Natural killer cell treated with Interleukin-12 subunit alpha and Interleukin-12 subunit beta and Interleukin-15 and Interleukin-18, amount 100 ng/mL, for 72 hours (primary cell): ENCODE results near the gene KIF17. TPM values are rescaled to one million over a fixed set of nuclear protein-coding genes. Genes with fewer than 3 reads are reported as not detected.
"Not testable (repeated sequence)": the region's sequence is repeated elsewhere in the genome, so short reads cannot be mapped to it uniquely, and the experiment has no call there.

Experiments used
- ATAC-seq, 2 donors: fragments of 150-1000 bp; cut with Tn5 transposase in 1 of 2; sonication (Bioruptor Pico), chemical (Tn5 transposase) in 1 of 2; 2 replicates each; pipeline ENCODE4 v1.10.0; 2021
- DNase-seq: peaks from one replicate; pipeline ENCODE4 v3.0.0; 2022; ENCODE audit warnings: low spot score
- H3K27ac Mint-ChIP-seq, 2 donors: 1 replicate in 1 of 2; 2 replicates in 1 of 2; pipeline ENCODE4 v1.8.0; 2022; ENCODE audit warnings: mixed read lengths in 2 of 2, mild to moderate bottlenecking in 1 of 2, moderate library complexity in 1 of 2
- H3K27me3 Mint-ChIP-seq, 2 donors: 1 replicate in 1 of 2; 2 replicates in 1 of 2; pipeline ENCODE4 v1.8.0; 2022; ENCODE audit warnings: mixed read lengths in 2 of 2
- H3K36me3 Mint-ChIP-seq: one replicate; pipeline ENCODE4 v1.8.0; 2022; ENCODE audit warnings: mixed read lengths
- H3K4me1 Mint-ChIP-seq, 2 donors: 1 replicate in 1 of 2; 2 replicates in 1 of 2; pipeline ENCODE4 v1.8.0; 2022; ENCODE audit warnings: low read depth in 2 of 2, mixed read lengths in 2 of 2, mild to moderate bottlenecking in 1 of 2
- H3K4me3 Mint-ChIP-seq: one replicate; pipeline ENCODE4 v1.8.0; 2022; ENCODE audit warnings: mixed read lengths
- H3K9me3 Mint-ChIP-seq: 2 replicates; pipeline ENCODE4 v1.8.0; 2022; ENCODE audit warnings: mixed read lengths
- total RNA-seq, 2 donors: library from RNA; stranded (reverse); gene quantifications; one replicate each; pipeline ENCODE4 v1.2.3, GENCODE V29; 2022

Gene KIF17
- total RNA-seq, 2 donors from 2014 or later, result not detected

GRCh38 chr1:20682571-20683236 is 35.1 kb downstream of the KIF17 start:
- H3K27me3 Mint-ChIP-seq, result peaks cover 9 to 30% of the 10 kb centered on the region in 2 donors
- no peaks in the 10 kb centered on the region for H3K36me3 Mint-ChIP-seq
- DNase-seq (no peak), ATAC-seq (no peak)
- peaks cover 2% of the 10 kb centered on the region for H3K9me3 Mint-ChIP-seq
- no peak overlapping the region for H3K4me3 Mint-ChIP-seq
- H3K4me1 Mint-ChIP-seq, result peaks cover 6 to 8% of the 10 kb centered on the region in 2 donors
- no peak overlapping the region for H3K27ac Mint-ChIP-seq

- no peaks in the 10 kb centered on the region for H3K36me3 Mint-ChIP-seq
- H3K27me3 Mint-ChIP-seq, result peaks cover 9 to 35% of the 10 kb centered on the region in 2 donors
- no peak overlapping the region for H3K27ac Mint-ChIP-seq
- peaks cover 6 to 8% of the 10 kb centered on the region in 2 donors for H3K4me1 Mint-ChIP-seq
- no peak for DNase-seq
- no peak for ATAC-seq
- H3K4me3 Mint-ChIP-seq, result no peak overlapping the region
- H3K9me3 Mint-ChIP-seq, result peaks cover 3% of the 10 kb centered on the region
Observed at GRCh38 chr1:20681999-20682398, 35.8 kb downstream of the KIF17 start.

GRCh38 chr1:20680269-20680668 is 37.5 kb downstream of the KIF17 start:
- H3K4me3 Mint-ChIP-seq, result no peak overlapping the region
- H3K9me3 Mint-ChIP-seq, result peaks cover 3% of the 10 kb centered on the region
- DNase-seq (no peak), ATAC-seq (no peak)
- no peaks in the 10 kb centered on the region for H3K36me3 Mint-ChIP-seq
- peaks cover 13 to 38% of the 10 kb centered on the region in 2 donors for H3K27me3 Mint-ChIP-seq
- no peak overlapping the region for H3K27ac Mint-ChIP-seq
- H3K4me1 Mint-ChIP-seq, result peaks cover 6 to 8% of the 10 kb centered on the region in 2 donors

- no peak overlapping the region for H3K27ac Mint-ChIP-seq
- peaks cover 6 to 8% of the 10 kb centered on the region in 2 donors for H3K4me1 Mint-ChIP-seq
- H3K4me3 Mint-ChIP-seq, result peak overlapping the region; percentile 29
- DNase-seq (no peak), ATAC-seq (no peak)
- peaks cover 13 to 38% of the 10 kb centered on the region in 2 donors for H3K27me3 Mint-ChIP-seq
- H3K9me3 Mint-ChIP-seq, result peaks cover 3% of the 10 kb centered on the region
- H3K36me3 Mint-ChIP-seq, result no peaks in the 10 kb centered on the region
Observed at GRCh38 chr1:20678599-20678998, 39.2 kb downstream of the KIF17 start.

GRCh38 chr1:20673626-20674025 is 44.2 kb downstream of the KIF17 start:
- ATAC-seq, H3K4me1 Mint-ChIP-seq, H3K27ac Mint-ChIP-seq, H3K36me3 Mint-ChIP-seq, H3K4me3 Mint-ChIP-seq, DNase-seq, H3K9me3 Mint-ChIP-seq: not testable (repeated sequence)
- H3K27me3 Mint-ChIP-seq, result peaks cover 16 to 31% of the 10 kb centered on the region in 2 donors

GRCh38 chr1:20672265-20672632 is 45.6 kb downstream of the KIF17 start:
- ATAC-seq, result no peak
- Mint-ChIP-seq H3K27ac (no peak overlapping the region), H3K36me3 (no peaks in the 10 kb centered on the region), H3K4me3 (no peak overlapping the region), H3K4me1 (no peaks in the 10 kb centered on the region), H3K27me3 (peaks cover 10 to 17% of the 10 kb centered on the region in 2 donors), H3K9me3 (no peaks in the 10 kb centered on the region)
- no peak for DNase-seq

GRCh38 chr1:20670936-20671335 is 46.9 kb downstream of the KIF17 start:
- H3K36me3 Mint-ChIP-seq, result no peaks in the 10 kb centered on the region
- H3K9me3 Mint-ChIP-seq, result no peaks in the 10 kb centered on the region

GRCh38 chr1:20668581-20668980 is 49.2 kb downstream of the KIF17 start:
- Mint-ChIP-seq H3K4me1 (peaks cover 4 to 5% of the 10 kb centered on the region in 2 donors), H3K27ac (no peak overlapping the region), H3K4me3 (no peak overlapping the region), H3K36me3 (no peaks in the 10 kb centered on the region), H3K9me3 (no peaks in the 10 kb centered on the region), H3K27me3 (peaks cover 6 to 9% of the 10 kb centered on the region in 2 donors)
- DNase-seq (no peak), ATAC-seq (no peak)

More at GRCh38 chr1:20670936-20671335, 46.9 kb downstream of the KIF17 start:
- DNase-seq (no peak), ATAC-seq (no peak)
- Mint-ChIP-seq H3K27me3 (peaks cover 10 to 14% of the 10 kb centered on the region in 2 donors), H3K4me1 (peaks cover 4 to 5% of the 10 kb centered on the region in 2 donors), H3K4me3 (no peak overlapping the region), H3K27ac (no peak overlapping the region)

- H3K27ac Mint-ChIP-seq, result peak overlapping the region in 1 of 2 donors; percentile 6
- no peak for DNase-seq
Observed at GRCh38 chr1:20666804-20667203, 51.0 kb downstream of the KIF17 start.

GRCh38 chr1:20666146-20666545 is 51.7 kb downstream of the KIF17 start:
- ATAC-seq, result no peak
- no peaks in the 10 kb centered on the region for H3K27me3 Mint-ChIP-seq
- H3K4me1 Mint-ChIP-seq, result peaks cover 13 to 17% of the 10 kb centered on the region in 2 donors
- no peak overlapping the region for H3K27ac Mint-ChIP-seq
- no peaks in the 10 kb centered on the region for H3K36me3 Mint-ChIP-seq
- H3K9me3 Mint-ChIP-seq, result no peaks in the 10 kb centered on the region
- no peak overlapping the region for H3K4me3 Mint-ChIP-seq
- no peak for DNase-seq

More at GRCh38 chr1:20666804-20667203, 51.0 kb downstream of the KIF17 start:
- Mint-ChIP-seq H3K36me3 (no peaks in the 10 kb centered on the region), H3K27me3 (no peaks in the 10 kb centered on the region), H3K9me3 (no peaks in the 10 kb centered on the region), H3K4me1 (peaks cover 13 to 17% of the 10 kb centered on the region in 2 donors), H3K4me3 (no peak overlapping the region)
- peak; percentile 71 to 79 for ATAC-seq

GRCh38 chr1:20665726-20666125 is 52.1 kb downstream of the KIF17 start:
- ATAC-seq (no peak), DNase-seq (no peak)
- Mint-ChIP-seq H3K27me3 (no peaks in the 10 kb centered on the region), H3K27ac (no peak overlapping the region), H3K4me3 (no peak overlapping the region), H3K4me1 (peaks cover 13 to 18% of the 10 kb centered on the region in 2 donors), H3K9me3 (no peaks in the 10 kb centered on the region), H3K36me3 (peaks cover 1% of the 10 kb centered on the region)

- ATAC-seq (no peak), DNase-seq (no peak)
- Mint-ChIP-seq H3K27ac (peak overlapping the region in 1 of 2 donors; percentile 44), H3K4me3 (no peak overlapping the region), H3K4me1 (peaks cover 28 to 33% of the 10 kb centered on the region in 2 donors), H3K27me3 (no peaks in the 10 kb centered on the region), H3K36me3 (peaks cover 14% of the 10 kb centered on the region), H3K9me3 (no peaks in the 10 kb centered on the region)
Observed at GRCh38 chr1:20663969-20664715, 53.7 kb downstream of the KIF17 start.

GRCh38 chr1:20663365-20663764 is 54.4 kb downstream of the KIF17 start:
- no peak for ATAC-seq
- no peaks in the 10 kb centered on the region for H3K9me3 Mint-ChIP-seq
- H3K27ac Mint-ChIP-seq, result peak overlapping the region in 1 of 2 donors; percentile 44
- H3K4me3 Mint-ChIP-seq, result peak overlapping the region; percentile 99
- no peaks in the 10 kb centered on the region for H3K27me3 Mint-ChIP-seq
- DNase-seq, result no peak
- peaks cover 30 to 36% of the 10 kb centered on the region in 2 donors for H3K4me1 Mint-ChIP-seq
- peaks cover 15% of the 10 kb centered on the region for H3K36me3 Mint-ChIP-seq

GRCh38 chr1:20662110-20662475 is 55.7 kb downstream of the KIF17 start:
- DNase-seq, result no peak
- peak overlapping the region; percentile 91 to 97 for H3K27ac Mint-ChIP-seq
- no peaks in the 10 kb centered on the region for H3K9me3 Mint-ChIP-seq
- no peak for ATAC-seq
- peak overlapping the region; percentile 99 for H3K4me3 Mint-ChIP-seq
- H3K27me3 Mint-ChIP-seq, result no peaks in the 10 kb centered on the region
- H3K36me3 Mint-ChIP-seq, result peaks cover 17% of the 10 kb centered on the region
- H3K4me1 Mint-ChIP-seq, result peaks cover 33 to 39% of the 10 kb centered on the region in 2 donors
